ENCODE data around the gene ZFHX3.

DNA sequence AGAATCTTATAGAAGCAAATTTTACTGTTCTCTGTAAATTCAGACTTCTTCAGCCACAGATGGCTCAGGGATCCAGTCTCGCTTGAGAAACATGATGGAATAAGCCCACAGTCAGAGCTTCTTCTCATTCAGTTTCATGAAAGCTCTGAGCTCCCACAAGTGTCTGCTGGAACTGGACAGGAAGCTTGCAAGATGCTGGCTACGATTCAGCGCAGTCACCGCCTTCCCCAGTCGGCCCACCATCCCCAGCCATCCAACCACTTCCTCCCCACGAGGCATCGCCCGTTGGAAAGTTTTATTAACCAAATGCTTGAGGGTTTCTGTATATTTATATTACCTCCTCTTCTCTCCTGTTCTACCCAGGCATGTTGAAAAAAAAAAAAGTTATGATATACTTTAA is 171.7 kb downstream of the ZFHX3 start:
- TF ChIP-seq, protein P1, sequence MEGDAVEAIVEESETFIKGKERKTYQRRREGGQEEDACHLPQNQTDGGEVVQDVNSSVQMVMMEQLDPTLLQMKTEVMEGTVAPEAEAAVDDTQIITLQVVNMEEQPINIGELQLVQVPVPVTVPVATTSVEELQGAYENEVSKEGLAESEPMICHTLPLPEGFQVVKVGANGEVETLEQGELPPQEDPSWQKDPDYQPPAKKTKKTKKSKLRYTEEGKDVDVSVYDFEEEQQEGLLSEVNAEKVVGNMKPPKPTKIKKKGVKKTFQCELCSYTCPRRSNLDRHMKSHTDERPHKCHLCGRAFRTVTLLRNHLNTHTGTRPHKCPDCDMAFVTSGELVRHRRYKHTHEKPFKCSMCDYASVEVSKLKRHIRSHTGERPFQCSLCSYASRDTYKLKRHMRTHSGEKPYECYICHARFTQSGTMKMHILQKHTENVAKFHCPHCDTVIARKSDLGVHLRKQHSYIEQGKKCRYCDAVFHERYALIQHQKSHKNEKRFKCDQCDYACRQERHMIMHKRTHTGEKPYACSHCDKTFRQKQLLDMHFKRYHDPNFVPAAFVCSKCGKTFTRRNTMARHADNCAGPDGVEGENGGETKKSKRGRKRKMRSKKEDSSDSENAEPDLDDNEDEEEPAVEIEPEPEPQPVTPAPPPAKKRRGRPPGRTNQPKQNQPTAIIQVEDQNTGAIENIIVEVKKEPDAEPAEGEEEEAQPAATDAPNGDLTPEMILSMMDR (conservative IDR thresholded peaks at IDR 0.05): no peak
- TF ChIP-seq ZFX (IDR thresholded peaks at IDR 0.05): no peak

All from C4-2B (cell line).